Right atrium auricular region (tissue), 2 donors: Measurements from ENCODE around the gene CCNY. TPM values are rescaled to one million over a fixed set of nuclear protein-coding genes. Genes with fewer than 3 reads are reported as not detected.

ENCODE experiments used
- DNase-seq: peaks from one replicate; pipeline ENCODE4 v3.0.0-alpha.2; 2019; ENCODE audit warnings: low spot score
- H3K27ac ChIP-seq, 2 donors: fragments of 200-600 bp; sonication (generic); 1 replicate in 1 of 2; 2 replicates in 1 of 2; pipeline ENCODE4 v1.5.1; 2016 to 2019
- H3K27me3 ChIP-seq, 2 donors: fragments of 200-600 bp; sonication (generic); one replicate each; pipeline versions ENCODE4 v1.5.1 to v1.6.0; 2017 to 2019
- H3K36me3 ChIP-seq: fragments of 200-600 bp; sonication (generic); one replicate; pipeline ENCODE4 v1.5.1; 2016
- H3K4me1 ChIP-seq, 2 donors: fragments of 200-600 bp; sonication (generic); one replicate each; pipeline versions ENCODE4 v1.5.1 to v1.6.0; 2017 to 2019
- H3K4me3 ChIP-seq, 2 donors: fragments of 200-600 bp; sonication (generic); 1 replicate in 1 of 2; 2 replicates in 1 of 2; pipeline ENCODE4 v1.5.1; 2017 to 2019; ENCODE audit warnings: mild to moderate bottlenecking in 1 of 2, moderate library complexity in 1 of 2
- H3K9me3 ChIP-seq, 2 donors: fragments of 200-600 bp; sonication (generic); one replicate each; pipeline ENCODE4 v1.5.1; 2019
- total RNA-seq, 2 donors: library from RNA; depleted of rRNA; stranded (reverse); fragments of >200 nt; gene quantifications; one replicate each; pipeline ENCODE4 v1.1.0, GENCODE V29; 2016
- TF ChIP-seq, protein P1 (sequence below), 2 donors: fragments of 200-600 bp; sonication (generic); IDR thresholded peaks; one replicate each; pipeline ENCODE4 v1.5.1; 2019; ENCODE audit warnings: antibody characterized with exemption in 2 of 2

CCNY gene
- total RNA-seq, 2 donors from 2014 or later = 35.6 to 58.1 TPM

DNA sequence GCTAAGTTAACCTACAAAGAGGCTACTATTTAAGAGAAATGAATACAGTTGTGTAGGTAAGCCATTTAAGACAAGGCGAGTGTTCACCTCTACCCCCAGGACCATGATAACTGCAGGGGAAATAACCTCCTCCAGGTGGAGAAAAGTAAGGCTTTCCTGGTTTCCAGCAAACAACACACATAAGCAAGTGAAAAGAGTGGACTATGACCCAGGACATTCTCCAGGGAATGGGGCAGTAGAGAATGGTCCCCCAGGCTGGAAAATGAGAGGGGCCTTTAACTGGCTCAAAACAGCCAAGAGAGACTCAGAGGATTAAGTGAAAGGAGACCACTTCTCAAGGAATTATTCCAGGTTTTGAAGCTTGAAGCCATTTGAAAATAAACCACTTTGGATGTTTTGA is 167.8 kb downstream of the CCNY start:
- Histone ChIP-seq H3K4me3 (no peak overlapping the region), H3K36me3 (no peaks in the 10 kb centered on the region), H3K27me3 (no peaks in the 10 kb centered on the region), H3K27ac (no peak overlapping the region), H3K9me3 (no peaks in the 10 kb centered on the region), H3K4me1 (peaks cover 0 to 13% of the 10 kb centered on the region in 2 donors)
- no peak for DNase-seq
- TF ChIP-seq, protein P1, sequence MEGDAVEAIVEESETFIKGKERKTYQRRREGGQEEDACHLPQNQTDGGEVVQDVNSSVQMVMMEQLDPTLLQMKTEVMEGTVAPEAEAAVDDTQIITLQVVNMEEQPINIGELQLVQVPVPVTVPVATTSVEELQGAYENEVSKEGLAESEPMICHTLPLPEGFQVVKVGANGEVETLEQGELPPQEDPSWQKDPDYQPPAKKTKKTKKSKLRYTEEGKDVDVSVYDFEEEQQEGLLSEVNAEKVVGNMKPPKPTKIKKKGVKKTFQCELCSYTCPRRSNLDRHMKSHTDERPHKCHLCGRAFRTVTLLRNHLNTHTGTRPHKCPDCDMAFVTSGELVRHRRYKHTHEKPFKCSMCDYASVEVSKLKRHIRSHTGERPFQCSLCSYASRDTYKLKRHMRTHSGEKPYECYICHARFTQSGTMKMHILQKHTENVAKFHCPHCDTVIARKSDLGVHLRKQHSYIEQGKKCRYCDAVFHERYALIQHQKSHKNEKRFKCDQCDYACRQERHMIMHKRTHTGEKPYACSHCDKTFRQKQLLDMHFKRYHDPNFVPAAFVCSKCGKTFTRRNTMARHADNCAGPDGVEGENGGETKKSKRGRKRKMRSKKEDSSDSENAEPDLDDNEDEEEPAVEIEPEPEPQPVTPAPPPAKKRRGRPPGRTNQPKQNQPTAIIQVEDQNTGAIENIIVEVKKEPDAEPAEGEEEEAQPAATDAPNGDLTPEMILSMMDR (IDR thresholded peaks at IDR 0.05) = no peak

DNA sequence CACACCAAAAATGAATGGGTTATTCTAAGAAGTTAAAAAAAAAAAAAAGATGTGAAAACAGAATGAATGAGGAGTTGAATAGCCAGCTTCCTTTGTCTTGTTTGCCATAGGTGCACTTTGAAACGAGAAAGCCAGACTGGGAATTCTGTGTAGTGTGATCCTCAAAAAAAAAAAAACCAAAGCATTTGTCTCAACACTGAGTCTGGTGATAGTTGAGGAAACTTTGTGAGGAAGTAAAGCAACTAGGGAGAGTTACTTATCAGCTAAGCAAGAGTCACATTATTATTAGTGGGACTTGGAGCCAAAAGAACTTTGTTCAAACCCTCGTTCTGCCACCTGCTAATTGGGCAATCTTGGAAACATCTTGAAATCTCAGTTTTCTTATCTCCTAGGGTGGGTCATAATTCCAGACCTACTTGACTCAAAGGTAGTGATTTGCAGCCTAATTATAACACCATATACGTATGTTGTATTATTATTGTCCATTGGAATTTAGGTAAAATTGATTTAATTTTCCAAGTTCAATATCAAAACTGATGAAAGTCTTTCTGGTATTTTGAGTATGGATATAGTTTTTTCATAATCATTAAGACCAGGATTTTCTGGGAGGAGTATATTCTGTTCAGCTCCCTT is 169.0 kb downstream of the CCNY start:
- no peak for DNase-seq
- Histone ChIP-seq H3K36me3 (no peaks in the 10 kb centered on the region), H3K4me3 (no peak overlapping the region), H3K9me3 (no peaks in the 10 kb centered on the region), H3K27me3 (no peaks in the 10 kb centered on the region), H3K4me1 (peaks cover 0 to 13% of the 10 kb centered on the region in 2 donors), H3K27ac (no peak overlapping the region)
- TF ChIP-seq, protein P1 (IDR thresholded peaks at IDR 0.05) = no peak

DNA sequence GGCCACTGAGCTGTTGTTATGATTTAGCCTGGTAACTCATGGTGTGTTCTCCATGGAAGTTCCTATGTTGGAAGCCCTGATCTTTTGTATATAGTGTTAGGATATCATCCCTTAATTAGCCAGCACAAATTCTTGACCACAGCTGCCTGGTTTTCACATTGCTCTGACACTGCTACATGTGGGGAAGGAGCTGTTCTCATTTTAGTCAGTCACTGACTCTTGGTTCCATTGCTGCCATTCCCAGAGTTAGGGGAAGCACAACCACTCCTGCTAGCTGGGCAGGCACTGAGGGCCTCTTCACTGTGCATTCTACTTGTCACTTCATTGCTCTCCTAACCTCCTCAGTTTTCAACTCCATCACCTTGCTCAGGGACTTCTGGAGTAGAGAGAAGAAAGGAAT is 170.4 kb downstream of the CCNY start:
- Histone ChIP-seq H3K36me3 (no peaks in the 10 kb centered on the region), H3K27ac (no peak overlapping the region), H3K27me3 (no peaks in the 10 kb centered on the region), H3K4me3 (no peak overlapping the region), H3K4me1 (peaks cover 0 to 13% of the 10 kb centered on the region in 2 donors), H3K9me3 (no peaks in the 10 kb centered on the region)
- TF ChIP-seq, protein P1 (IDR thresholded peaks at IDR 0.05) = no peak
- DNase-seq = no peak

DNA sequence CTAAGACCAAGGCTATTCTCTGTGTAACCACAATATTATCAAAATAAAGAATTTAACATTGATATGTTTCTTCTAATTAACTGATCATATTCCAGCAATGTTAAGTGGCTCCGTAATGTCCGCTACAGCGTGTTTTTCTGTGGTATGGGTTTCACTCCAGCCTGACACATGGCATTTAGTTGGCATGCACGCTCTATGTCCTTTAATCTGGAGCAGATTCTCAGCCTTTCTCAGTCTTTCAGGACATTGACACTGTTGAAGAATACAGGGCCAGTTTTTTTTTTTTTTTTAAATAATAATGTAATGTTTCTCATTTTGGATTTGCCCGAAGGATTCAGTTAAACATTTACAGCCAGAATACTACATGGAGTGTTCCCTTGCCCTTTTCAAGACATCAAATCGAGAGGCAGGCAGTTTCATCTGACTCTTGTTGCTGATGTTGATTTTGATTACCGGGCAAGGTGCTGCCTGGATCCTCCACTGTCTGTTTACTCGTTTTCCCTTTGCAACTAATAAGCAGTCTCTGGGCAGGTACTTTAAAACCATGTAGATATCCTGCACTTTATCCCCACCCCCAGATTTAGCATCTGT is 171.3 kb downstream of the CCNY start:
- Histone ChIP-seq H3K27ac (no peak overlapping the region), H3K9me3 (no peaks in the 10 kb centered on the region), H3K4me3 (no peak overlapping the region), H3K4me1 (peaks cover 0 to 13% of the 10 kb centered on the region in 2 donors), H3K27me3 (no peaks in the 10 kb centered on the region), H3K36me3 (no peaks in the 10 kb centered on the region)
- TF ChIP-seq, protein P1 (IDR thresholded peaks at IDR 0.05) = no peak
- no peak for DNase-seq

DNA sequence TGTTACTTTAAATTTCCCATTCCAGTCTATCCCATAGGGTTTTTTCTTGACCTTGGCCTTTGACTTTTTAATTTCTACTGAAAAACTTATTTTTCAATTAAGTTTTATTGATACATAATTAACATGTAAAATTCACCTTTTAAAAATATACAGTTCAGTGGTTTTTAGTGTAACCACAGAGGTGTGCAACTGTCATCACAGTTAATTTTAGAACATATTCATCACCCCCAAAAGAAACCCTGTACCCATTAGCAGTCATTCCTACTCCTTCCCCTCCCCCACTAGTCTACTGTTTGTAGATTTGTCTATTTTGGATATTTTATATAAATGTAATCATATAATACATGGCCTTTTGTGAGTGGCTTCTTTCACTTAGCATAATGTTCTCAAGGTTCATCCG is 172.3 kb downstream of the CCNY start:
- H3K9me3 ChIP-seq = no peaks in the 10 kb centered on the region

More for the DNA sequence above, 172.3 kb downstream of the CCNY start:
- Histone ChIP-seq H3K4me3 (no peak overlapping the region), H3K4me1 (peaks cover 0 to 5% of the 10 kb centered on the region in 2 donors), H3K27me3 (no peaks in the 10 kb centered on the region), H3K36me3 (no peaks in the 10 kb centered on the region), H3K27ac (no peak overlapping the region)
- TF ChIP-seq, protein P1 (IDR thresholded peaks at IDR 0.05) = no peak
- DNase-seq = no peak
